MM.1S (cell line): ENCODE results near the gene IL1RAP.

Experiments used
- DNase-seq: peaks from one replicate; pipeline ENCODE4 v3.0.0-alpha.2; 2015
- H2AFZ ChIP-seq: fragments of 300-600 bp; sonication (generic); 2 replicates; pipeline ENCODE4 v1.6.0; 2016; ENCODE audit warnings: antibody characterized with exemption, low read length
- H3F3A ChIP-seq: fragments of 300-600 bp; sonication (generic); 2 replicates; pipeline ENCODE4 v1.6.1; 2016; ENCODE audit warnings: mild to moderate bottlenecking, antibody characterized with exemption, low read length, moderate library complexity, mixed read lengths; ENCODE audit not compliant: insufficient read depth
- H3K27ac ChIP-seq: fragments of 300-600 bp; sonication (generic); 2 replicates; pipeline ENCODE4 v1.5.1; 2016; ENCODE audit warnings: mild to moderate bottlenecking, low read length
- H3K27me3 ChIP-seq: fragments of 300-600 bp; sonication (generic); replicated peaks from 2 replicates; pipeline ENCODE4 v1.6.0; 2016; ENCODE audit warnings: low read length; ENCODE audit not compliant: insufficient read depth
- H3K36me3 ChIP-seq: fragments of 300-600 bp; sonication (generic); replicated peaks from 2 replicates; pipeline ENCODE4 v1.6.1; 2016; ENCODE audit warnings: mild to moderate bottlenecking, low read length, mixed read lengths; ENCODE audit not compliant: insufficient read depth
- H3K4me1 ChIP-seq: fragments of 300-600 bp; sonication (generic); 2 replicates; pipeline ENCODE4 v1.6.1; 2016; ENCODE audit warnings: low read length, mixed read lengths
- H3K4me2 ChIP-seq: fragments of 300-600 bp; sonication (generic); 2 replicates; pipeline ENCODE4 v1.6.0; 2016; ENCODE audit warnings: low read depth, low read length
- H3K4me3 ChIP-seq: fragments of 300-600 bp; sonication (generic); 2 replicates; pipeline ENCODE4 v1.5.1; 2016; ENCODE audit warnings: low read length, mixed read lengths
- H3K79me2 ChIP-seq: fragments of 300-600 bp; sonication (generic); 2 replicates; pipeline ENCODE4 v1.6.1; 2016; ENCODE audit warnings: mixed run types, low read length, mixed read lengths
- H3K9ac ChIP-seq: fragments of 300-600 bp; sonication (generic); 2 replicates; pipeline ENCODE4 v1.6.1; 2016; ENCODE audit warnings: low read length, mixed read lengths
- H3K9me2 ChIP-seq: fragments of 300-600 bp; sonication (generic); replicated peaks from 2 replicates; pipeline ENCODE4 v1.6.1; 2016; ENCODE audit warnings: mild to moderate bottlenecking, low read length, mixed read lengths; ENCODE audit not compliant: insufficient read depth
- H3K9me3 ChIP-seq: fragments of 300-600 bp; sonication (generic); replicated peaks from 2 replicates; pipeline ENCODE4 v1.6.1; 2016; ENCODE audit warnings: mild to moderate bottlenecking, low read length, mixed read lengths; ENCODE audit not compliant: insufficient read depth
- H4K20me1 ChIP-seq: fragments of 300-600 bp; sonication (generic); 2 replicates; pipeline ENCODE4 v1.6.1; 2016; ENCODE audit warnings: mild to moderate bottlenecking, low read length, moderate library complexity, mixed read lengths; ENCODE audit not compliant: insufficient read depth
- EZH2 ChIP-seq: fragments of 300-600 bp; sonication (generic); optimal IDR thresholded peaks from 2 replicates; pipeline ENCODE3; 2017; ENCODE audit warnings: low read depth, mild to moderate bottlenecking, antibody characterized with exemption, low read length, mixed read lengths
- EZH2phosphoT487 ChIP-seq: fragments of 300-600 bp; sonication (generic); IDR thresholded peaks from 2 replicates; pipeline ENCODE4 v1.6.1; 2018; ENCODE audit warnings: antibody characterized with exemption, low read length
- TF ChIP-seq, protein P1 (sequence below): fragments of 300-600 bp; sonication (generic); IDR thresholded peaks from 2 replicates; pipeline ENCODE4 v1.5.1; 2016; ENCODE audit warnings: antibody characterized with exemption, low read length, mixed read lengths

IL1RAP gene

DNA sequence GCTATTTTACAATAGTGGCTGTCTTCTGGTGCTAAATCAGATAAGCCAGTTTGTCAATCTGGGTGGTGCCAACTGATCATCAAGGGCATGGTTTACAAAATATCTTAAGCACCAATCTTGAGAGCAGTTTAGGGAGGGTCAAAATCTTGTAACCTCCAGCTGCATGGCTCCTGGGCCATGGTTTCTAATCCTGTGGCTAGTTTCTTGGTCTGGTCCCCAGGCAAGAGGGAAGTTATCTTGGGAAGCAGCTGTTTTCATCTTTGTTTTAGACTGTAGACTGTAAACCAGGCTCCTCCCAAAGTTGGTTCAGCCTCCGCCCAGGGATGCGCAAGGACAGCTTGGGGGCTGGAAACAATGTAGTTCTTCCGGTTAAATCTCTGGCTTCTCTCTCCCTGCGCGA, 166.8 kb downstream of the IL1RAP start:
- no peaks in the 10 kb centered on the region for H3K9me2 ChIP-seq
- no peaks in the 10 kb centered on the region for H4K20me1 ChIP-seq
- no peaks in the 10 kb centered on the region for H3K4me1 ChIP-seq
- no peaks in the 10 kb centered on the region for H3F3A ChIP-seq
- H3K9ac ChIP-seq: no peak overlapping the region
- no peak for TF ChIP-seq EZH2phosphoT487
- TF ChIP-seq EZH2: no peak
- TF ChIP-seq, protein P1, sequence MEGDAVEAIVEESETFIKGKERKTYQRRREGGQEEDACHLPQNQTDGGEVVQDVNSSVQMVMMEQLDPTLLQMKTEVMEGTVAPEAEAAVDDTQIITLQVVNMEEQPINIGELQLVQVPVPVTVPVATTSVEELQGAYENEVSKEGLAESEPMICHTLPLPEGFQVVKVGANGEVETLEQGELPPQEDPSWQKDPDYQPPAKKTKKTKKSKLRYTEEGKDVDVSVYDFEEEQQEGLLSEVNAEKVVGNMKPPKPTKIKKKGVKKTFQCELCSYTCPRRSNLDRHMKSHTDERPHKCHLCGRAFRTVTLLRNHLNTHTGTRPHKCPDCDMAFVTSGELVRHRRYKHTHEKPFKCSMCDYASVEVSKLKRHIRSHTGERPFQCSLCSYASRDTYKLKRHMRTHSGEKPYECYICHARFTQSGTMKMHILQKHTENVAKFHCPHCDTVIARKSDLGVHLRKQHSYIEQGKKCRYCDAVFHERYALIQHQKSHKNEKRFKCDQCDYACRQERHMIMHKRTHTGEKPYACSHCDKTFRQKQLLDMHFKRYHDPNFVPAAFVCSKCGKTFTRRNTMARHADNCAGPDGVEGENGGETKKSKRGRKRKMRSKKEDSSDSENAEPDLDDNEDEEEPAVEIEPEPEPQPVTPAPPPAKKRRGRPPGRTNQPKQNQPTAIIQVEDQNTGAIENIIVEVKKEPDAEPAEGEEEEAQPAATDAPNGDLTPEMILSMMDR: no peak
- H3K4me2 ChIP-seq: no peak overlapping the region
- no peaks in the 10 kb centered on the region for H3K9me3 ChIP-seq
- no peak for DNase-seq
- no peak overlapping the region for H3K27ac ChIP-seq
- no peak overlapping the region for H3K4me3 ChIP-seq
- no peaks in the 10 kb centered on the region for H3K27me3 ChIP-seq
- H2AFZ ChIP-seq: no peak overlapping the region
- no peaks in the 10 kb centered on the region for H3K36me3 ChIP-seq
- no peaks in the 10 kb centered on the region for H3K79me2 ChIP-seq

DNA sequence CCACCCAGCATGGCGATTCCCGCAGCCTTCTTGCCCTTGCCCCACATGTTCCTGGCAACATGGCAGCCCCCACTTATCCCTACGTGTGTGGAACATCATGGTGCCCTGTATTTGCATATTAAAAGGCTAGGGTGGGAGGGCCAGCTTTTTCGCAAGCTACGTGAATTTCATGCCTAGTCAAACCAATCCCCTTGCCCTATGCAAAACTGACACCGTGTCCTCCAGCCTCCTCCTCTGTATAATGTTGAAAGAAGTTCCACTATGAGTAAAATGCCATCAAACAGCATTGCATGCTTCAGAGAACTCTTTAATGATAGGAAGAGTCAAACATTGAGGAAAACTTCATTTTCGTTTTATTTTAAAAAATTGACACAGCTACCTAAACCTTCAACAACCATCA, 170.9 kb downstream of the IL1RAP start:
- TF ChIP-seq, protein P1: no peak
- TF ChIP-seq EZH2phosphoT487 (no peak), EZH2 (no peak)
- Histone ChIP-seq H3K4me1 (no peaks in the 10 kb centered on the region), H3K79me2 (no peaks in the 10 kb centered on the region), H3K36me3 (no peaks in the 10 kb centered on the region), H3K27ac (no peak overlapping the region), H3F3A (no peaks in the 10 kb centered on the region), H3K9me2 (no peaks in the 10 kb centered on the region), H4K20me1 (no peaks in the 10 kb centered on the region), H3K27me3 (no peaks in the 10 kb centered on the region), H3K9me3 (no peaks in the 10 kb centered on the region), H2AFZ (no peak overlapping the region), H3K9ac (no peak overlapping the region), H3K4me3 (no peak overlapping the region), H3K4me2 (no peak overlapping the region)
- DNase-seq: no peak

DNA sequence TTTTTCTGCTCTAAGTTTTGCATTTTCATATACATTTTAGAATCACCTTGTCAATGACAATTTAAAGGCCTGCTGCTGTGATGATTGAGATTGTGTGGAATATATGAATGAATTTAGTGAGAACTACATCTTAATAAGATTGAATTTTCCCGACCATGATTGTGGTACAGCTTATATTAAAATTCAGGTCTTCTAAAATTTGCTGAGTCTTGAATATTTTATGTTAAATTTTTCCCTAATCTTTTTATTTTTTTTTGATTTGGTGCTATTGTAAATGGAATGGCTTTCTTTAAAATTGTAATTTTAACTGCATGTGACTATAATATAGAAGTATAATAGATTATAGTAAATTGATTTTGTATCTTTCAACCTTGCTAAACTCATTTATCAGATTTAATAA, 172.1 kb downstream of the IL1RAP start:
- TF ChIP-seq EZH2phosphoT487 (no peak), EZH2 (no peak)
- TF ChIP-seq, protein P1: no peak
- H3K4me2 ChIP-seq: no peak overlapping the region
- no peak overlapping the region for H3K9ac ChIP-seq
- H3K4me3 ChIP-seq: no peak overlapping the region
- DNase-seq: no peak
- H2AFZ ChIP-seq: no peak overlapping the region
- no peaks in the 10 kb centered on the region for H3K9me3 ChIP-seq
- H3K27me3 ChIP-seq: no peaks in the 10 kb centered on the region
- H4K20me1 ChIP-seq: no peaks in the 10 kb centered on the region
- H3K4me1 ChIP-seq: no peaks in the 10 kb centered on the region
- no peaks in the 10 kb centered on the region for H3K79me2 ChIP-seq
- no peaks in the 10 kb centered on the region for H3F3A ChIP-seq
- H3K9me2 ChIP-seq: no peaks in the 10 kb centered on the region
- no peak overlapping the region for H3K27ac ChIP-seq
- no peaks in the 10 kb centered on the region for H3K36me3 ChIP-seq

- H3F3A ChIP-seq: no peaks in the 10 kb centered on the region
Observed at GRCh38 chr3:190690246-190690645, 176.4 kb downstream of the IL1RAP start.

More at GRCh38 chr3:190690246-190690645, 176.4 kb downstream of the IL1RAP start:
- no peak overlapping the region for H3K27ac ChIP-seq
- TF ChIP-seq EZH2 (no peak), EZH2phosphoT487 (no peak)
- TF ChIP-seq, protein P1: no peak
- no peaks in the 10 kb centered on the region for H4K20me1 ChIP-seq
- H2AFZ ChIP-seq: no peak overlapping the region
- H3K9me2 ChIP-seq: no peaks in the 10 kb centered on the region
- no peaks in the 10 kb centered on the region for H3K9me3 ChIP-seq
- no peak overlapping the region for H3K9ac ChIP-seq
- no peaks in the 10 kb centered on the region for H3K79me2 ChIP-seq
- H3K36me3 ChIP-seq: no peaks in the 10 kb centered on the region
- no peak overlapping the region for H3K4me2 ChIP-seq
- H3K4me3 ChIP-seq: no peak overlapping the region
- no peak for DNase-seq
- H3K4me1 ChIP-seq: no peaks in the 10 kb centered on the region
- H3K27me3 ChIP-seq: no peaks in the 10 kb centered on the region
